HepG2 (cell line): ENCODE data around the gene CGREF1. TPM values are rescaled to one million over a fixed set of nuclear protein-coding genes. Genes with fewer than 3 reads are reported as not detected.

Experiments used
- ADNP ChIP-seq: sonication (generic); formaldehyde crosslinking; IDR thresholded peaks from 2 replicates; pipeline ENCODE4 v1.4.0; 2020; ENCODE audit warnings: missing genetic modification reagents
- DR1 ChIP-seq: sonication (generic); formaldehyde crosslinking; IDR thresholded peaks from 2 replicates; pipeline ENCODE4 v1.8.0; 2021; ENCODE audit warnings: mild to moderate bottlenecking, missing genetic modification reagents, inconsistent platforms
- FOXM1 ChIP-seq: sonication (generic); formaldehyde crosslinking; IDR thresholded peaks from 2 replicates; pipeline ENCODE4 v1.5.0; 2020; ENCODE audit warnings: missing genetic modification reagents
- HHEX ChIP-seq: IDR thresholded peaks from 2 replicates; pipeline ENCODE4 v1.6.1; 2016; ENCODE audit warnings: control low read depth
- HMG20B ChIP-seq: conservative IDR thresholded peaks from 2 replicates; pipeline ENCODE4 v1.6.1; 2016; ENCODE audit warnings: missing genetic modification reagents, missing compliant biosample characterization
- HOXA3 ChIP-seq: sonication (generic); formaldehyde crosslinking; IDR thresholded peaks from 2 replicates; pipeline ENCODE4 v1.5.0; 2020; ENCODE audit warnings: missing genetic modification reagents
- KDM1A ChIP-seq: IDR thresholded peaks from 2 replicates; pipeline ENCODE4 v1.6.1; 2016; ENCODE audit warnings: missing compliant biosample characterization
- NR3C1 ChIP-seq: sonication (generic); formaldehyde crosslinking; IDR thresholded peaks from 2 replicates; pipeline ENCODE4 v1.4.0; 2020; ENCODE audit warnings: missing genetic modification reagents
- RORA ChIP-seq: sonication (generic); formaldehyde crosslinking; IDR thresholded peaks from 2 replicates; pipeline ENCODE4 v1.5.0; 2020; ENCODE audit warnings: mild to moderate bottlenecking, missing genetic modification reagents, moderate library complexity
- SMAD3 ChIP-seq: sonication (generic); formaldehyde crosslinking; IDR thresholded peaks from 2 replicates; pipeline ENCODE4 v1.4.0; 2020; ENCODE audit warnings: missing genetic modification reagents
- SP5 ChIP-seq: IDR thresholded peaks from 2 replicates; pipeline ENCODE4 v1.6.1; 2016; ENCODE audit warnings: low read depth, borderline replicate concordance
- ZNF230 ChIP-seq: sonication (generic); formaldehyde crosslinking; IDR thresholded peaks from 2 replicates; pipeline ENCODE4 v1.4.0; 2020; ENCODE audit warnings: mild to moderate bottlenecking, missing genetic modification reagents
- ZNF235 ChIP-seq: sonication (generic); formaldehyde crosslinking; IDR thresholded peaks from 2 replicates; pipeline ENCODE4 v1.8.1; 2023; ENCODE audit warnings: mild to moderate bottlenecking, missing genetic modification reagents, borderline replicate concordance
- ZNF264 ChIP-seq: sonication (generic); formaldehyde crosslinking; IDR thresholded peaks from 2 replicates; pipeline ENCODE4 v1.4.0; 2020; ENCODE audit warnings: missing genetic modification reagents
- ZNF317 ChIP-seq: sonication (generic); formaldehyde crosslinking; IDR thresholded peaks from 2 replicates; pipeline ENCODE4 v1.5.0; 2020; ENCODE audit warnings: mild to moderate bottlenecking, missing genetic modification reagents
- ZNF7 ChIP-seq: IDR thresholded peaks from 2 replicates; pipeline ENCODE4 v1.6.1; 2016; ENCODE audit warnings: missing biosample characterization, missing genetic modification reagents
- ZNF781 ChIP-seq: sonication (generic); formaldehyde crosslinking; IDR thresholded peaks from 2 replicates; pipeline ENCODE4 v1.5.1; 2020; ENCODE audit warnings: borderline replicate concordance, mild to moderate bottlenecking, missing genetic modification reagents; ENCODE audit errors: not compliant biosample characterization
- polyA plus RNA-seq, 8 experiments: library from polyadenylated mRNA; depleted of rRNA in 3 of 8; stranded (reverse) in 7 of 8; unstranded in 1 of 8; fragments of >200 nt; fragmentation: Illumina TruSeq in 4 of 8; extraction: Trizol in 4 of 8; gene quantifications; 2 replicates each; pipeline versions ENCODE4 v1.2.1 to v1.2.3, GENCODE V29; 2011 to 2016; ENCODE audit warnings: low read depth in 4 of 8, missing spikeins in 1 of 8, mixed read lengths in 1 of 8; ENCODE audit not compliant: insufficient read depth in 1 of 8
- total RNA-seq, 5 experiments: library from RNA; depleted of rRNA; stranded (reverse); fragments of >200 nt; fragmentation: Illumina TruSeq; extraction: Trizol; gene quantifications; 2 replicates each; pipeline ENCODE4 v1.2.3, GENCODE V29; 2016; ENCODE audit warnings: low read depth in 1 of 5
- TF ChIP-seq, protein P1 (sequence below): sonication (generic); formaldehyde crosslinking; IDR thresholded peaks from 2 replicates; pipeline ENCODE4 v1.5.1; 2020; ENCODE audit warnings: mild to moderate bottlenecking, missing genetic modification reagents, borderline replicate concordance
- TF ChIP-seq, protein P2 (sequence below): sonication (generic); formaldehyde crosslinking; IDR thresholded peaks from 2 replicates; pipeline ENCODE4 v1.4.0; 2020; ENCODE audit warnings: missing genetic modification reagents, mild to moderate bottlenecking, borderline replicate concordance
- TF ChIP-seq, protein P3 (sequence below): sonication (generic); formaldehyde crosslinking; IDR thresholded peaks from 2 replicates; pipeline ENCODE4 v1.8.1; 2023; ENCODE audit warnings: mild to moderate bottlenecking, missing genetic modification reagents, borderline replicate concordance

Gene CGREF1
- total and polyA plus RNA-seq, 2 of the 13 experiments (the other 11 are each of a cell fraction or from before 2014, with no cell fraction given), result 13.9 to 23.4 TPM

DNA sequence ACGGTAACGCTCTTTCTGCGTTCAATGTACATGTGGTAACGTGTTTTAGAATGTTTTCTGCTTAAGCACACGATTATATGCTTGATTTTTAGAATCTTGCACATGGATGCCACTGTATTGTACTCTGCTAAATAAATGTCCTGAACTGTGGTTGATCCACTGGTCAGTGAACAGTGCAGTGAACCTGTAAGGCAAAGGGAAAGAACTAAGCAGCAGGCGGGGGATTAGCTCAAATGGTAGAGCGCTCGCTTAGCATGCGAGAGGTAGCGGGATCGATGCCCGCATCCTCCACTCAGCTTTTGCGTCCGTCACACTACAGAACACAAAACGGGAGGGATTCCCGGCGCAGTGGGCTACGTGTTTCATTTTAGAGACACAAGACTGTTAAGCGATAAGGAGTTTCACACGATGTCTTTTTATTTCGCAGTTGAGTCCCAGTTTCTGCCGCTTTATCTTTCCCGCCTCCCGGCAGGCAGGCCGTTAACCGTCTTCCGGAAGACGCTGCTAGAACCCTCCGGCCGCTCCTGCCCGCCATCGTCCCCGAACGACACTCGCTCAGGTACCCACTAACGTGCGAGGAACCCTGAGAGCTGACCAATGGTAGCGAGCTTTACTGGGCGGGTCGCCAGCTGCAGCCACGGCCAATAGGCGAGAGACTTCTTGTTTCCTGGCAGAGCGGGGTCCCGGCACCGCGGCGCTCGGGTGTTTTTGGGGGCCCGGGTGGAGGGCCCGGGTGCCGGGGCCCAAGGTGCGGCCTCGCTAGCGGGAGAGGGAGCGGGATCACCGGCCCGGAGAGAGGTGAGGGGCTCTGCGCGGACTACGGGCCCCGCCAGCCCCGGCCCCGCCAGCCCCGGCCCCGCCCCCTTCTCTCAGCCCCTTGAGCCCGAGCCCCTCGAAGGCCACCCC, 67.7 kb downstream of the CGREF1 start, which contains the start of gene AGBL5 (continued):
- TF ChIP-seq, protein P1, sequence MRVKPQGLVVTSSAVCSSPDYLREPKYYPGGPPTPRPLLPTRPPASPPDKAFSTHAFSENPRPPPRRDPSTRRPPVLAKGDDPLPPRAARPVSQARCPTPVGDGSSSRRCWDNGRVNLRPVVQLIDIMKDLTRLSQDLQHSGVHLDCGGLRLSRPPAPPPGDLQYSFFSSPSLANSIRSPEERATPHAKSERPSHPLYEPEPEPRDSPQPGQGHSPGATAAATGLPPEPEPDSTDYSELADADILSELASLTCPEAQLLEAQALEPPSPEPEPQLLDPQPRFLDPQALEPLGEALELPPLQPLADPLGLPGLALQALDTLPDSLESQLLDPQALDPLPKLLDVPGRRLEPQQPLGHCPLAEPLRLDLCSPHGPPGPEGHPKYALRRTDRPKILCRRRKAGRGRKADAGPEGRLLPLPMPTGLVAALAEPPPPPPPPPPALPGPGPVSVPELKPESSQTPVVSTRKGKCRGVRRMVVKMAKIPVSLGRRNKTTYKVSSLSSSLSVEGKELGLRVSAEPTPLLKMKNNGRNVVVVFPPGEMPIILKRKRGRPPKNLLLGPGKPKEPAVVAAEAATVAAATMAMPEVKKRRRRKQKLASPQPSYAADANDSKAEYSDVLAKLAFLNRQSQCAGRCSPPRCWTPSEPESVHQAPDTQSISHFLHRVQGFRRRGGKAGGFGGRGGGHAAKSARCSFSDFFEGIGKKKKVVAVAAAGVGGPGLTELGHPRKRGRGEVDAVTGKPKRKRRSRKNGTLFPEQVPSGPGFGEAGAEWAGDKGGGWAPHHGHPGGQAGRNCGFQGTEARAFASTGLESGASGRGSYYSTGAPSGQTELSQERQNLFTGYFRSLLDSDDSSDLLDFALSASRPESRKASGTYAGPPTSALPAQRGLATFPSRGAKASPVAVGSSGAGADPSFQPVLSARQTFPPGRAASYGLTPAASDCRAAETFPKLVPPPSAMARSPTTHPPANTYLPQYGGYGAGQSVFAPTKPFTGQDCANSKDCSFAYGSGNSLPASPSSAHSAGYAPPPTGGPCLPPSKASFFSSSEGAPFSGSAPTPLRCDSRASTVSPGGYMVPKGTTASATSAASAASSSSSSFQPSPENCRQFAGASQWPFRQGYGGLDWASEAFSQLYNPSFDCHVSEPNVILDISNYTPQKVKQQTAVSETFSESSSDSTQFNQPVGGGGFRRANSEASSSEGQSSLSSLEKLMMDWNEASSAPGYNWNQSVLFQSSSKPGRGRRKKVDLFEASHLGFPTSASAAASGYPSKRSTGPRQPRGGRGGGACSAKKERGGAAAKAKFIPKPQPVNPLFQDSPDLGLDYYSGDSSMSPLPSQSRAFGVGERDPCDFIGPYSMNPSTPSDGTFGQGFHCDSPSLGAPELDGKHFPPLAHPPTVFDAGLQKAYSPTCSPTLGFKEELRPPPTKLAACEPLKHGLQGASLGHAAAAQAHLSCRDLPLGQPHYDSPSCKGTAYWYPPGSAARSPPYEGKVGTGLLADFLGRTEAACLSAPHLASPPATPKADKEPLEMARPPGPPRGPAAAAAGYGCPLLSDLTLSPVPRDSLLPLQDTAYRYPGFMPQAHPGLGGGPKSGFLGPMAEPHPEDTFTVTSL, result no peak; the same call in none of the 2 replicates
- peak; percentile 50 for TF ChIP-seq HMG20B (CRISPR knock-in tag)
- peak; percentile 54; the same call in 1 of the 2 replicates for TF ChIP-seq HHEX
- TF ChIP-seq, protein P2, sequence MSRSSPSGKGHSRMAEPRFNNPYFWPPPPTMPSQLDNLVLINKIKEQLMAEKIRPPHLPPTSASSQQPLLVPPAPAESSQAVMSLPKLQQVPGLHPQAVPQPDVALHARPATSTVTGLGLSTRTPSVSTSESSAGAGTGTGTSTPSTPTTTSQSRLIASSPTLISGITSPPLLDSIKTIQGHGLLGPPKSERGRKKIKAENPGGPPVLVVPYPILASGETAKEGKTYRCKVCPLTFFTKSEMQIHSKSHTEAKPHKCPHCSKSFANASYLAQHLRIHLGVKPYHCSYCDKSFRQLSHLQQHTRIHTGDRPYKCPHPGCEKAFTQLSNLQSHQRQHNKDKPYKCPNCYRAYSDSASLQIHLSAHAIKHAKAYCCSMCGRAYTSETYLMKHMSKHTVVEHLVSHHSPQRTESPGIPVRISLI (CRISPR knock-in tag), result peak; percentile 55; the same call in 1 of the 2 replicates
- peak; percentile 98 for TF ChIP-seq ZNF781 (CRISPR knock-in tag)
- TF ChIP-seq RORA (CRISPR knock-in tag), result no peak; the same call in 1 of the 2 replicates
- TF ChIP-seq, protein P3, sequence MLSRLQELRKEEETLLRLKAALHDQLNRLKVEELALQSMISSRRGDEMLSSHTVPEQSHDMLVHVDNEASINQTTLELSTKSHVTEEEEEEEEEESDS (CRISPR knock-in tag), result peak; percentile 95
- no peak for TF ChIP-seq ZNF7 (CRISPR knock-in tag)
- TF ChIP-seq KDM1A (CRISPR knock-in tag), result peak; percentile 82
- peak; percentile 56; the same call in 1 of the 2 replicates for TF ChIP-seq SP5 (CRISPR knock-in tag)
- TF ChIP-seq ZNF264 (CRISPR knock-in tag), result peak; percentile 94
- TF ChIP-seq NR3C1, result 0 out of 2 replicates have a peak, but pooled peaks have one; percentile 13
- TF ChIP-seq ZNF317 (CRISPR knock-in tag), result peak; percentile 82; the same call in 1 of the 2 replicates
- TF ChIP-seq ZNF235 (CRISPR knock-in tag), result no peak; the same call in 1 of the 2 replicates
- no peak for TF ChIP-seq ADNP (CRISPR knock-in tag)
- no peak; the same call in 1 of the 2 replicates for TF ChIP-seq FOXM1
- TF ChIP-seq DR1, result no peak
- peak; percentile 80 for TF ChIP-seq SMAD3 (CRISPR knock-in tag)
- TF ChIP-seq HOXA3 (CRISPR knock-in tag), result peak; percentile 90
- TF ChIP-seq ZNF230 (CRISPR knock-in tag), result peak; percentile 77
